Dermis microvascular lymphatic vessel endothelial cell (primary cell): ENCODE data around the gene PRSS27. TPM values are rescaled to one million over a fixed set of nuclear protein-coding genes. Genes with fewer than 3 reads are reported as not detected.

Experiments used
- DNase-seq, 2 donors: peaks; one replicate each; pipeline versions ENCODE4 v3.0.0 to v3.0.0-alpha.2; 2010; ENCODE audit warnings: low read depth in 2 of 2
- total RNA-seq: library from RNA; depleted of rRNA; stranded (reverse); fragments of >200 nt; gene quantifications from 2 replicates; pipeline ENCODE4 v1.2.1, GENCODE V29; 2014

PRSS27 gene
- total RNA-seq, 1 donor from 2014 or later = 0.13 TPM

DNA sequence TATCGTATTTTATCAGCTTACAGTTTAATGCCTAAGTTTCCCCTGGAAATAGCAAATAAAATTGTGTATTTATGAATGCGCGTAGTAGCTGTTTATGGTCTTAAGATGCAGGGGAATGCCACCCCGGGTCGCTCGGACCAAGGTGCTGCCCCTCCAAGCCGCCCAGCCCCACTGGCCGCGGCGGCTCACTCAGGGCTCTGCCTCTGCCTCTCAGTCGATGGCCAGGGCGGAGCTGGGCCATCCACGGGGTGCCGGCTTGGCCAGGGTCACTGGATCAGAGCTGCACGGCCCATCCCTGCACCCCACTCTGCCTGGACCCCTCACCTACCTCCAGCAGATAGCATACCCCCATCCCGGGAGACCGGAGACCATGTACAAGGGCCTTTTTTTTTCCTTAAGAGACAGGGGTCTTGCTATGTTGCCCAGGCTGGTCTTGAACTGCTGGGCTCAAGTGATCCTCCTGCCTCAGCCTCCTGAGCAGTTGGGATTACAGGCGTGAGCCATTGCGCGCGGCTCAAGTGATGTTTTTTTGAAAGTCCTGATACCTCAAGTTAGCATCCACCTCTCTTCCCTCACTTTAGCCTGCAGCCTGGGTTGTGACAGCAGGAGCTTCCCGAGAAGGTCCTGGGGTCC, 11.0 kb downstream of the PRSS27 start:
- no peak for DNase-seq

- DNase-seq = no peak
Measured at GRCh38 chr16:2708290-2708639, 11.8 kb downstream of the PRSS27 start.

DNA sequence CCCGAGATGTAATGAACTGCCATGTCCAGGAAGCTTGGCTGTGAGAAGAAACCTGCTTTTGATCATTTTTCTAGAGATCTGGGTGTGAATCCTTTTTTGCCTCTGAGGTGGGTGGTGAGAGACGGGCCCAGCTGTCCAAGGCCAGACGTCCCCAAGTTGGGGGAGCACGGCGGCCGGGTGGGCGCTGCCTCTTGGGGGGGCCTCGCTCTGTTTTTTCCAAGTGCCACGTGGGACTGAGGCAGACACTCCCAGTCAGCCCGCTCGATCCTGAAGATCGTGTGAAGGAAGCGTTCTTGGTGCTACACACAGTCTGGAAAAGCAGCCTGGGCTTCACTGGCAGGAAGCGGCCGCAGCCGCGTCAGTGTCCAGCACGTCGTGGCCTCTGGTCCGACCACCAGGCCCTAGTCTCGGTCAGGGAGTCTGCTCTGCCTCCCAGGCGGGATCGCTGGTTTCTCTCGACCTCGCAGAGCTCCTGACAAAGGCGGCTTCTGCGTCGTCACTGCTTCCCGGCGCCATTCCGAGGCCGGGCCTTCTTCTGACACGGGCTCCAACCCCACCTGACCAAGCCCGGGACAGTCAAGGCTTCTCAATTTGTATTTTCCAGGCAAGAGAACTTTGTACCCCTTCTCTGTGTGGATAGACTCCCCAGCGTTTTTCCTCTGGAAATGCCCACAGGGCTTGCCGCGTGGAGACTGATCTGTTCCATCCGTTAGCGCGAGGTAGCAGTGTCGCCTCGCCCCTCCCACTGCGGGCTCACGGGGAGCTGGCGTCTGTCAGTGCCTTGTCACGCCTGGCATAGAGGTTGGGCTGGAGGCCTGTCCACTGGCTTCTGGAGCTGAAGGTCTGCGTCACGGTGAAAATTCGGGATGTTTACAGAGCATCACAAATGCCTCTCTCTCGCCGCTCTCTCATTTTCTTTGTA, 12.4 kb downstream of the PRSS27 start:
- no peak for DNase-seq

- DNase-seq = no peak
Measured at GRCh38 chr16:2706611-2707311, 13.3 kb downstream of the PRSS27 start.

DNA sequence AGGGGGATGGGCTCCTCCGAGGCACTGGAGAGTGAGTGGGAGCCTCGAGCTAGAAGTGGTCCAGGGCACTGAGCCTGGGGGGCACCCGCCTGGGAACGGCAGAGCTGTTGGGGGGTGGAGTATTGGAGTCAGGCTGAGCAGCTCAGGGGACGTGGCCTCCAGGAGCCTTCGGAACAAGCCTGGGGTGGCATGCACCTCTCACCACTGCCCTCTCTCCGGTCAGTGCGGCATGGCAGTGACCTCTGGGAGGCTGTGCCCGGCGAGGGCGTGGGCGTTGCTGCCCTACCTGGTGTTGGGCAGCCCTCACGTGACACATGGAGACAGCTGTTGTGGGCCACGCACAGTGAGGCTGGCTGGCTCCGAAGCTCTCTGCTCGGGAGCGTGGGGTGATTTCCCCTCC, 13.9 kb downstream of the PRSS27 start:
- DNase-seq = no peak

DNA sequence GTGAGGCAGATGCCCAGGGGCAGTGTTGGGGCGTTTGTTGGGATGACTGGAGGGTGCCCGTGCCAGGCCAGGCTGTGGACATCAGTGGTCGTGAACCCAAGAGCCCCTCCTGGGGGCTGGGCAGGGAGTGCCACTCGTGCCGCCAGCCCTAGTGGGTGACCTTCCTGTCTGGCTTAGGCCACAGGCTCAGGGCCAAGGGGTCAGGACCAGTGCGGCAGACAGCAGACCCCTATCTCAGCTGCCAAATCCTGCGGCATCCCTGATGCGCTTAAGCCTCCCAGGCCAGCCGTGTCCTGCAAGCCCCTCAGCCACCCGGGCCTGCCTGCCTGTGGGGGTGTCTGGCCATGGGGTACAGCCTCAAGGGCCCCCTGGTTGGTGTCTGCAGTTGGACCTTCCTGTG, 14.7 kb downstream of the PRSS27 start:
- no peak for DNase-seq

GRCh38 chr16:2704983-2705275, 15.1 kb downstream of the PRSS27 start:
- no peak for DNase-seq

DNA sequence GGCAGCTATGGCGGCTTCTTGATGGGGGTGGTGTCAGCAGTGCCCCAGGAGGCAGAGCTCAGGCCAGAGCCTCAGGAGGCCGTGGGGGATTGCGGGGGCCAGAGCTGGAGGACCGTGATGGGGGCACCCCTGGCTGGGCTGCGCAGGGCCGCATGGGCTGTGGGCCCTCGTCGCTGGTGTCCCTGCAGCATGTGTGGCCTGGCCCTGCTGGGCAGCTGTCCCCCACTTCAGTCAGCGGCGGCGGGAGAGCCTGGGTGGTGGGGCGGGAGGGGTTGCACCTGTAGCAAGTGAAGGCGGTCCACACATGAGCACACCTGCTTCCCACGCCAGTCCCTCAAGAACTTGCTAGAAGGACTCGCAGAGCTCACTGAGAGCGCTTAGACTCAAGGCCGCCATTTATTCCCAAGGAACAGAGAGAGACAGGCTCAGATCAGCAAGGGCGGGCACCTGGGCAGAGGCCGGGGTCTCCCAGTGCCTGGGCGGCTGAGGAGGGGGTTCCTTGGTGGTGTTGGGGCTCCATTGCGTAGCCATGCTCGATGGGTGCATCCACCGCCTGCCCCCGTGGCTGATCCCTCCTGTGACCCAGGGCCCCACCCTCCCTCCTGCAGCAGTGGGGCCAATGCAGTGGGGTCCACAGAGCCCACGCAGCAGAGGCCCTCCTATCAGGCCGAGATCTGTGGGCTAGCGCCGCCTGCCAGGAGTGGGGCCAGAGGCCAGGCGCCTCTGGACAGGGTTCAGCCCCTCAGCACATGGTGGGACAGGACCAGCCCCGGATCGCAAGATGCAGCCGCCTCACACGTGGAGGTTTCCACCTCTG, 15.7 kb downstream of the PRSS27 start:
- DNase-seq = no peak

DNA sequence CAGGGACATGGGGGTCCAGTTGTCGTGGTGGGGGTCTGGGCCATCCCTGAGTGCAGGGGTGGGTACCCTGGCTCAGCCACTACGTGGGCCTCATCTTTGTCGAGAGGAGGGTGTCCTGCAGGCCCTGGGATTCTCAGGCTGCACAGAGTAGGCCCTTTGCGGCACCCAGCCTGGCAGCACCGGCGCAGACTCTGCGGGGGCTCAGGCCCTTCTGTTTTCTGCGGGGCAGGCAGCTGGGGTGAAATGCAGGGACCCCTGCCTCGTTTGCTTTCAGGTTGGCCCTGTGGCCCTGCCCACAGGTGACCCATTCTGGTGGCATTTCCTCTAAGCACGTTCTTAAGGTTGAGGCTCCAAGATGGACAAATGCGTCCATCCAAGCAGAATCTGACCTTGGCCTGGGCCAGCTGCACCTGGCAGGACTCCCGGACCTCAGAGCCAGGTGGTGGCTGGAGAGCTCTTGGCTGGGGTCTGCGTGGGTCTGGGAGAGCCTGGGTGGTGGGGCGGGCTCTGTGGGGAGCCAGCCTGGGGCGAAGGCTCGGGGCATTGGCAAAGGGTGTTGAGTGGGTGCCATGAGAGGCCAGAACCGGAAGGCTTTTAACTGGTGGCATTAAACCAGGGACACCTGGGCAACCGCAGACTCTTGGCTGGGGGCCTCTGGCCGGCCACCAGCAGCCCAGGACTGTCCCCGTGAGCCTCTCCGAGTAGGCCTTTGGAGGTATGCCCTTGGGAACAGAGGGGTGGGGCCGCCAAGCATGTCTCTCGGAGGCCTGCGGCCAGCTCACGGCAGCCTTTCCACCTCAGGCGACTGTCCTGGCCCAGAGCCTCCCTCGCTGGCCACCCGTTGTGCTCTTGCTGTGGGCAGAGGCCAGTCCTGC, 16.9 kb downstream of the PRSS27 start:
- DNase-seq = no peak

DNA sequence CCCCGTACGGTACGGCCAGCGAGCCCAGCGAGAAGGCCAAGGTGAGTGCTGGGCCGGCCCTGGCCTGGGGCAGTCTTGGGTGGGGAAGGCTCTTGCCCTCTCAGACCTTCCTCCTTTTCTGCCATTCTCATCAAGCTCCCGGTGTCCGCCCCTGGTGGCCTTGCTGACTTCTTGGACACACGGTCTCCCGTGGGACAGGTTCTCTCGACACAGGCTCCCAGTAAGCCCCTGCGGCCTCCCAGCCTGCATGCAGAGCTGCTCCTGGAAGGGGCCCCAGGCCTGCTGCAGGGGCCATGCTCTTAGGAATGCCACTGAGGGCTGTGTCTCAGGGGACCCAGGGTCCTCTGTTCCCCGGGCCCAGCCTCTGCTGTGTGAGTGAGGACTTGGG, 17.6 kb downstream of the PRSS27 start:
- no peak for DNase-seq

DNA sequence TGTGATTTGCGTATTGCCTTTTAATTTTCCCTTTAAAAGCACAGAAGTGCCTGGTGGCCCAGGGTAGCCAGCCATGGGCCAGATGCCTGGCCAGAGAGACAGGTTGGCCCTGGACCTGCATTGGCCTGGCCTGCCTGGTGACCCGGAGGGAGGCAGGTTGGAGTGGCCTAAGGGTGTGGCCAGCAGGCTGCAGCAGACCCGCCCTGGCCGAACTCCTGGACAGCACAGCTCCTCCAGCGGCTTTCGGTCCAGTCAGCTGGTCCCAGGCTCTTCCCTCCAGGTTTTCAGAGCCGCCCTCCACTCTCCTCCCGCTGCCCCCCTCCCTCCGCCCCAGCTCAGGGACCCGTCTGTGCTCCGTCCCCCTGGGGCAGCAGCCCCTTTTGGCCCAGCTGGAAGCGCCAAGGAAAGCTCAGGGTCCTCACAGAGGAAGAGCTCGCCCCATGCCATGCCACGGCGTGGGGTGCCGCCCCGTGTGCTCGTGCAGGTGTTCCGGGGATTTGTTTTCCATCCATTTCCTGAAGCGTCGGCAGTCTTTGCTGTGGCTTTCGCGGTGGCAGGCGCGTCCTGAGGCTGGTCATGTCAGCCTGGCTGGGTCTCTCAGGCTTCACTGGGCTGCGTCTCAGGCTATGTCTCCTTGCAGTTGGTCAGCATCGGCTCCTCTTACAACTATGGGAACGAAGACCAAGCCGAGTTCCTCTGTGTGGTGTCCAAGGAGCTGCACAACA, 18.1 kb downstream of the PRSS27 start:
- no peak for DNase-seq

- DNase-seq = no peak
Measured at GRCh38 chr16:2701272-2701671, 18.8 kb downstream of the PRSS27 start.

DNA sequence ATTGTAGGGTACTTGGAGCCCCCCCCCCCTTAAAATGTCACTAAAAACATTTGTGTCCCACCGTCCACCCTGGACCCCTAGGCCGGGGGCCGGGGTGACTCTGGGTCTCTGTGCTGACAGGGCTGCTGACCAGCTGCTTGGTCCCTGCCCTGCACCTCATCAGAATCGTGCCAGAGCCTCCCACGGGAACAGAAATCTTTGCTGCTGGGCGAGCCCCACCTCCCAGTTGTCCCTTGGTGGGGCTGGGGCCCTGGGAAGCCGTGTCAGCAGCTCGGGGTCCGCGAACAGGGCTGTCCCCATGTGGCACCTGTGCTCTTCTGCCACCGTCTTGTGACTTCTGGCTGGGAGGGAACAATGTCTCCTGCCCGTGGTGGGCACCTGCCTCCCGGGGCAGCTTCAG, 19.2 kb downstream of the PRSS27 start:
- DNase-seq = no peak

DNA sequence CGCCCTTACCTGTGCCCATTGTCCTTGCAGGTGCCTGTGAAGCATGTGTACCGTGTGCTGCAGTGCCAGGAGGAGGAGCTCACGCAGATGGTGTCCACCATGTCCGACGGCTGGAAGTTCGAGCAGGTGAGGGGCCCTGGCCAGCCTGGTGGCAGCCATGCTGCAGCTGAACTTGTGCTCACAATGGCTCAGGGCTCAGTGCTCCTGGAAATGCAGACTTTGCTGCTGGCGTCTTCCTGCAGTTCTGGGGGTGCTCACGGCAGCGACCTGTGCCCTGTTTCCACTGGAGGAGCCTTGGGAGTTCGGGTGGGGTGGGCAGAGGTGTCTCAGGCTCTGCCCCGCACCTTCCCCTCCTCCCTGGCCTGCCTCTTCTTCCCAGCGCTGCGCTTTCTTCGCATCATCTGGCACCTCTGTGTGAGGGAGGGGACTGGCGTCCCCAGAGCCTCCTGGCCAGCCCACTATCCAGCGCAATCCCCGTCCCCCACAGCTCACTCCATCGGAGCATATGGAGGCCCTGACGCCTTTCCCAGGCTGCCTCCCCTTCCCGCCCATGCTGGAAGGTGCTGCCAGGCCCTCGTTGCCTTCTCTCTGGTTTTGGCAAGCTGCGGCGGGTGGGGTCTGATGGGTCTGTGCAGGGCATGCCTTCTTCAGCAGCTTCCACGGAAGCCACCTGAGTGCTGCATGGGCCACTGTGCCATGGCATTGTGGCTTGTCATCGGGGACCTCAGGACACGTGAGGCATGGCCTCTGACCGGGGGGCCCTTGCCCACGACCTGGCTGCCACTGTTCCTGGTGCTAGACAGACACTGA, 20.0 kb downstream of the PRSS27 start:
- no peak for DNase-seq

DNA sequence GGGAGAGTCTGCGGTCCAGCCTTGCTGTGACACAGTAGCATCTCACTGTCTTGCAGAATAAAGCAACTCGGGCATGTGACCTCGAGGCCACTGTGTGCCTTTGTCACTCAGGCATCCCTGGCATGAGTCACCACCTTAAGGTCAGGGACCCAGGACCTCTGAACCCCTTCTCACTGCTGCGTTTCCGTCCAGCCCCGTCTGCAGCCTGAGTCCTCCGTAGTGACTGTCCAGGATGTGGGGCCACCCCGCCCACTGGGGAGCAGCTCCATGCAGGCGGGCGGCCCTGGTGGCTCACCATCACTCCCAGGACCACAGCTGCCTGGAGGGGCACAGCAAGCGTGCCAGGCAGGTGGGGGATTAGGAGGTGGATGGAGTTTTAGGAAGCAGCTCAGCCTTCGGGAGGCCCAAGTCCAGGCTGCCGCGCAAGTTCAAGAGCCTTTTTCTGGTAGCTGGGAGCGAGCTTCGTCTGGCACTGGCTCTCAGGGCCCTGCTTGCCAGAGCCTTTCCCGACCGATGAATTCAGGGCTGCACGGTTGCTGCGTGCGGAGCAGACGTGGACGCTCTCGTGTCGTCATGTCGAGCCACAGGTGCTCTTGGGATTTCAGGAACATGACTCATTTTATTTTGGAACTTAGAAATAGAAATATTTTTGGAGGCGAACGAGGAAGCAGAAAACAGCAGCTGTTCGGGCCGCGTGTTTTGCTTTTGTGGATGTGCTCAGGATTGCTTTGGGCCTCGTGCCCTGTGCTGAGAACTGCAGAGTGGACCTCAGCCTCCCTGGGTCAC, 20.9 kb downstream of the PRSS27 start:
- no peak for DNase-seq

DNA sequence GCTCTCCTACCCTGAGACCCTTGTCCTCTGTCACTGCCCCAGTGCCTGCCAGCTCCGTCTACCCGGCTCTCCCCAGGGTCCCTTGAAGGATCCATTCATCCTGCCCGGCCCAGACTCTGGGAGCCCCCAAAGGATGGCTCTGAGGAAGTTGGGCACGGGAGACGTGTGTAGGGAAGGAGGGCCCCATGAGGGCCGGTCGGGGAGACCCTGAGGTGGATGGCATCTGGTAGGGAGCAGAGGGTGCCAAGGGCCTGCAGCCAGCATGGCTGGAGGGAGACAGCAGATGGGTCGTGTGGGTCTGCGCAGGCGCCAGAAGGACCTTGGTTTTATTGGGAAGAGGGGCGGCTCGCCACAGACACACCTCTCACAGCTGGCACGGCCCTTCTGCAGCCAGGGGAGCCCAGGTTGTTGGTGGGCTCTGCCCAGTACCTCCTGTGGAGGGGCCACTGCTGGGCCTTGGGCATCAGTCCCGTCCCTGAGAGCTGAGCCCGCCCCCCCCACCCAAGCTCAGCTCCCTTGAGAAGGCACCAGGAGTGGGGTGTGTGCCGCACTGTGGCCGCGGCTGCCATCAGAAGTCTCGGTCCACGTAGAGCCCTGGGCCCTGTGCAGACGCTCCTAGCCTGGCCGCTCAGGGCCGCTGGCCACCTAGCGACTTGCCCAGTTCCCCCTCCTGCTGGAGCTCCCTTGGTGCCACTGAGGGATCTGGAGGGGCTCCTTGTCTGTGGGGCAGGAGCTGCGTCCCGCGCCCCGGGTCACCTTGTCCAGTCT, 21.7 kb downstream of the PRSS27 start:
- no peak for DNase-seq

- no peak for DNase-seq
Measured at GRCh38 chr16:2697401-2697948, 22.5 kb downstream of the PRSS27 start.
